GM12878 (cell line): ENCODE measurements around the gene NCR3LG1. TPM values are rescaled to one million over a fixed set of nuclear protein-coding genes. Genes with fewer than 3 reads are reported as not detected.
"Not testable (repeated sequence)": the region's sequence is repeated elsewhere in the genome, so short reads cannot be mapped to it uniquely, and the experiment has no call there.

Experiments
- ATAC-seq: fragments of 200-7000 bp; cut with Tn5 transposase; 3 replicates; pipeline ENCODE4 v1.9.1; 2020; ENCODE audit warnings: mild to moderate bottlenecking, moderate library complexity
- BruUV-seq: library from RNA; stranded (reverse); fragments of 400-500 nt; replicated peaks from 2 replicates; lab custom pipeline; 2021; lab: Mats Ljungman, UMichigan
- CTCF ChIA-PET: fragments of 300-600 bp; sonication (Branson Sonifier 250); formaldehyde crosslinking; extraction: SDS; loops from one replicate; lab custom pipeline; 2021; ENCODE audit warnings: inconsistent platforms; lab: Yijun Ruan, JAX
- POLR2A ChIA-PET: fragments of 350-600 bp; formaldehyde crosslinking; extraction: SDS; loops from one replicate; lab custom pipeline; 2021; ENCODE audit warnings: inconsistent platforms; lab: Charles Lee
- RAD21 ChIA-PET: fragments of 300-600 bp; sonication (Branson Sonifier 250); formaldehyde crosslinking; loops from one replicate; lab custom pipeline; 2023; ENCODE audit warnings: antibody characterized with exemption; ENCODE audit not compliant: unreplicated experiment; lab: Charles Lee
- SMC1A ChIA-PET: fragments of 300-600 bp; sonication (Branson Sonifier 250); formaldehyde crosslinking; loops from one replicate; lab custom pipeline; 2023; ENCODE audit not compliant: unreplicated experiment, uncharacterized antibody; lab: Charles Lee
- DNase-seq: peaks from one replicate; pipeline ENCODE4 v3.0.0-alpha.2; 2011; ENCODE audit warnings: low read depth, low spot score
- FAIRE-seq: peaks from 3 replicates; lab custom pipeline; 2011; peaks lifted over from hg19 to GRCh38; lab: Jason Lieb, UNC
- H2AFZ ChIP-seq: 2 replicates; pipeline ENCODE4 v1.6.0; 2011; ENCODE audit warnings: low read depth, low read length, control low read depth; ENCODE audit not compliant: control insufficient read depth
- H3K27ac ChIP-seq: 2 replicates; pipeline ENCODE4 v1.5.1; 2011; ENCODE audit warnings: control low read depth; ENCODE audit not compliant: control insufficient read depth, insufficient read depth
- H3K27me3 ChIP-seq, 2 experiments: replicated peaks in 1 of 2; 2 replicates each; pipeline versions ENCODE4 v1.6.0 to v1.6.1; 2011; ENCODE audit warnings: low read length in 1 of 2; ENCODE audit not compliant: control insufficient read depth in 2 of 2, insufficient read depth in 2 of 2
- H3K36me3 ChIP-seq, 2 experiments: 2 replicates each; pipeline ENCODE4 v1.5.1; 2011; ENCODE audit warnings: low read length in 1 of 2; ENCODE audit not compliant: control insufficient read depth in 2 of 2, insufficient read depth in 2 of 2
- H3K4me1 ChIP-seq: 2 replicates; pipeline ENCODE4 v1.6.1; 2011; ENCODE audit warnings: mild to moderate bottlenecking, low read length, moderate library complexity, mixed read lengths; ENCODE audit not compliant: control insufficient read depth, insufficient read depth
- H3K4me2 ChIP-seq: 2 replicates; pipeline ENCODE4 v1.6.0; 2011; ENCODE audit warnings: control low read depth; ENCODE audit not compliant: control insufficient read depth, insufficient read depth
- H3K4me3 ChIP-seq: fragments of 200-600 bp; sonication (generic); 2 replicates; pipeline ENCODE4 v1.5.1; 2016
- H3K79me2 ChIP-seq: 2 replicates; pipeline ENCODE4 v1.6.0; 2011; ENCODE audit warnings: low read length; ENCODE audit not compliant: control insufficient read depth, insufficient read depth
- H3K9ac ChIP-seq: 2 replicates; pipeline ENCODE4 v1.8.0; 2011; ENCODE audit warnings: low read length, control low read depth, mixed read lengths; ENCODE audit not compliant: control insufficient read depth, insufficient read depth
- H3K9me3 ChIP-seq: replicated peaks from 3 replicates; pipeline ENCODE4 v1.5.1; 2011; ENCODE audit warnings: mild to moderate bottlenecking, low read length; ENCODE audit not compliant: control insufficient read depth, insufficient read depth
- H4K20me1 ChIP-seq: 2 replicates; pipeline ENCODE4 v1.6.0; 2011; ENCODE audit not compliant: control insufficient read depth, insufficient read depth
- RAD21 ChIP-seq: IDR thresholded peaks from 2 replicates; pipeline ENCODE4 v1.6.1; 2011; ENCODE audit warnings: mild to moderate bottlenecking, low read depth, low read length, moderate library complexity; ENCODE audit not compliant: insufficient read depth
- ZNF274 ChIP-seq: IDR thresholded peaks from one replicate; pipeline ENCODE4 v1.8.0; 2011; ENCODE audit not compliant: insufficient read length, insufficient read depth
- WGBS: methylation state at CpG from one replicate; pipeline ENCODE4 v1.1.6; 2016; ENCODE audit warnings: low lambda C conversion rate; ENCODE audit not compliant: insufficient replicate concordance, insufficient coverage; ENCODE audit errors: missing lambda C conversion rate; 5-methylcytosine and 5-hydroxymethylcytosine counted together
- in situ Hi-C: fragments of 300-500 bp; cut with MboI; formaldehyde crosslinking; loops from 9 replicates; pipeline ENCODE4 v1.14.3; 2018; ENCODE audit warnings: mixed read lengths
- intact Hi-C: fragments of 100-400 bp; cut with micrococcal nuclease; formaldehyde crosslinking; loops from one replicate; pipeline ENCODE4 v1.14.2; 2022; ENCODE audit not compliant: unreplicated experiment
- polyA plus RNA-seq, 11 experiments: library from polyadenylated mRNA; depleted of rRNA in 4 of 11; unstranded in 6 of 11; stranded (reverse) in 5 of 11; fragments of >200 nt; fragmentation: Nextera tagmentation in 4 of 11; fragmentation: Illumina TruSeq in 1 of 11; extraction: Ambion mirVana in 4 of 11; extraction: Trizol in 1 of 11; gene quantifications; 1 replicate in 1 of 11; 2 replicates in 10 of 11; pipeline versions ENCODE4 v1.2.1 to v1.2.3, GENCODE V29; 2011 to 2016; ENCODE audit warnings: inconsistent platforms in 2 of 11, missing spikeins in 2 of 11, low read depth in 1 of 11
- total RNA-seq, 4 experiments: library from RNA; depleted of rRNA in 3 of 4; stranded (reverse); fragments of >200 nt in 3 of 4; fragmentation: Illumina TruSeq in 1 of 4; extraction: Trizol in 1 of 4; gene quantifications; 2 replicates each; pipeline versions ENCODE4 v1.2.1 to v1.2.3, GENCODE V29; 2013 to 2021

NCR3LG1 gene
- total and polyA plus RNA-seq, 10 of the 15 experiments (the other 5 are each of a cell fraction or from before 2014, with no cell fraction given), result under 0.01 to 0.18 (median 0.11) TPM; not detected in 2

DNA sequence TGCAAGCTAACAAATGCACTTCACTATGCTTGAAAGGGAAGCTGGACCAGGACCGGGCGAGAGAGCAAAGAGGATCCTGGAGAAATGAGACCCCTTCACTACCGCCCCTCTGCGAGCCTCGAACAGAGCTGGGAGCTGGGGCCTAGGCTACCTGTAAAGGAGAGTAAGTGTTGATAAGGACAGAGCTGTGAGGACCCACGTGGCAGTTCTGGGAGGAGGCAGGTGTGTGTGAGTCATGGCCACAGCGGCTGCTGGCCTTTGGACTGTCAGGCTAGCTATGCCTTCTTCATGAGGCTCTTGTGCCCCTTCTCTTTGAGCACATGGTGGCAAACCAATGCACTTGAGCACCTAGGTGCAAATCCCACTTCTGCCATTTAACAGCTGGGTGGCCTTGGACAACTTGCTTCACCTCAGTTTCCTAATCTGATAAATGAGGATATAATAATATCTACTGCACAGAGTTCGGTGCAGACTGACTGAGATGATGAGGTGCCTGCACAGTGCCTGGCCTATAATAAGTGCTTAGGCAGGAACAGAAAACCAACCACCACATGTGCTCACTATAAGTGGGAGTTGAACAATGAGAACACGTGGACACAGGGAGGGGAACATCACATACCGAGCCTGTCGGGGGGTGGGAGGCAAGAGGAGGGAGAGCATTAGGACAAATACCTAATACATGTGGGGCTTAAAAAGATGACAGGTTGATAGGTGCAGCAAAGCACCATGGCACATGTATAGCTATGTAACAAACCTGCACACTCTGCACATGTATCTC is 72.1 kb downstream of the NCR3LG1 start (continued):
- no peak for TF ChIP-seq ZNF274
- TF ChIP-seq RAD21, result no peak

DNA sequence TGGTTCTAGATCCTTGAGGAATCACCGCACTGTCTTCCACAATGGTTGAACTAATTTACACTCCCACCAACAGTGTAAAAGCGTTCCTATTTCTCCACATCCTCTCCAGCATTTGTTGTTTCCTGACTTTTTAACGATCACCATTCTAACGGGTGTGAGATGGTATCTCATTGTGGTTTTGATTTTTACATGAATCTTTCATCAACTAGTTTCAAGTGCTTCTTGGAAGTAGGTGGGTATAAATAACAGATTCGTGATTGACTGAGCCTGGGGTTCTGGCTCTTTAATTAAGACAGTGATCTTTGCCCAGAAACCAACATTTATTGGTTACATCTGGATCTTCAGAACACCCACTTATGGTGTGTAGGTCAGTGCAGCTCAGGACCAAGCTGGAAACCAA is 74.6 kb downstream of the NCR3LG1 start:
- H3K9me3 ChIP-seq, SMC1A ChIA-PET, H3K36me3 ChIP-seq, H3K4me3 ChIP-seq, FAIRE-seq, H3K4me1 ChIP-seq, DNase-seq, H4K20me1 ChIP-seq, POLR2A ChIA-PET, CTCF ChIA-PET, H3K27ac ChIP-seq, H3K27me3 ChIP-seq, RAD21 ChIA-PET, H3K79me2 ChIP-seq, H3K4me2 ChIP-seq, BruUV-seq, H3K9ac ChIP-seq, ATAC-seq, H2AFZ ChIP-seq, intact Hi-C loops, in situ Hi-C loops: not testable (repeated sequence)
- 9% methylated on average over 5 of the region's 5 CpGs for WGBS

Other genes starting within 250 kb of the NCR3LG1 start
- 9.6 and 15.5 TPM in 2 replicates for gene PIK3C2A, start 143.8 kb upstream of the NCR3LG1 start, total RNA-seq (2014; rRNA removed)
- gene PIK3C2A, start 143.8 kb upstream of the NCR3LG1 start, total RNA-seq (2014; rRNA removed; fragmentation: Illumina TruSeq; extraction: Trizol), result 15.2 and 19.0 TPM in 2 replicates
- 13.1 and 14.4 TPM in 2 replicates for gene PIK3C2A, start 143.8 kb upstream of the NCR3LG1 start, total RNA-seq (2021)
- 20.6 and 33.6 TPM in 2 replicates for gene PIK3C2A, start 143.8 kb upstream of the NCR3LG1 start, polyA plus RNA-seq (2011; rRNA removed)
- 10.9 and 16.0 TPM in 2 replicates for gene PIK3C2A, start 143.8 kb upstream of the NCR3LG1 start, polyA plus RNA-seq (2014; fragmentation: Illumina TruSeq; extraction: Trizol)
- 1 to 10 TPM; 1.6 to 2.5 TPM for gene PIK3C2A, start 143.8 kb upstream of the NCR3LG1 start, polyA plus RNA-seq (2014; fragmentation: Nextera tagmentation; extraction: Ambion mirVana)
- gene PIK3C2A, start 143.8 kb upstream of the NCR3LG1 start, polyA plus RNA-seq (2014; rRNA removed), result 4.8 and 6.9 TPM in 2 replicates
- gene PIK3C2A, start 143.8 kb upstream of the NCR3LG1 start, polyA plus RNA-seq (2016; fragmentation: Nextera tagmentation; extraction: Ambion mirVana), result 1 to 10 TPM; 7.3 to 8.6 TPM
- 16.0 and 30.6 TPM in 2 replicates for gene NUCB2, start 75.1 kb upstream of the NCR3LG1 start, total RNA-seq (2014; rRNA removed)
- gene NUCB2, start 75.1 kb upstream of the NCR3LG1 start, total RNA-seq (2014; rRNA removed; fragmentation: Illumina TruSeq; extraction: Trizol), result 46.8 and 47.2 TPM in 2 replicates
- 29.8 and 33.6 TPM in 2 replicates for gene NUCB2, start 75.1 kb upstream of the NCR3LG1 start, total RNA-seq (2021)
- gene NUCB2, start 75.1 kb upstream of the NCR3LG1 start, polyA plus RNA-seq (2011; rRNA removed), result 59.5 and 79.1 TPM in 2 replicates
- 44.5 and 59.8 TPM in 2 replicates for gene NUCB2, start 75.1 kb upstream of the NCR3LG1 start, polyA plus RNA-seq (2014; fragmentation: Illumina TruSeq; extraction: Trizol)
- 10 to 100 TPM; 57.5 to 66.4 TPM for gene NUCB2, start 75.1 kb upstream of the NCR3LG1 start, polyA plus RNA-seq (2014; fragmentation: Nextera tagmentation; extraction: Ambion mirVana)
- 27.0 and 27.9 TPM in 2 replicates for gene NUCB2, start 75.1 kb upstream of the NCR3LG1 start, polyA plus RNA-seq (2014; rRNA removed)
- 10 to 100 TPM; 73.6 to 74.1 TPM for gene NUCB2, start 75.1 kb upstream of the NCR3LG1 start, polyA plus RNA-seq (2016; fragmentation: Nextera tagmentation; extraction: Ambion mirVana)
- 0.28 and 0.33 TPM in 2 replicates for gene KCNJ11, start 36.9 kb downstream of the NCR3LG1 start, total RNA-seq (2014; rRNA removed)
- gene KCNJ11, start 36.9 kb downstream of the NCR3LG1 start, total RNA-seq (2014; rRNA removed; fragmentation: Illumina TruSeq; extraction: Trizol), result 0.09 TPM in 1 of 2 replicates, not detected in the other
- 0.11 and 0.56 TPM in 2 replicates for gene KCNJ11, start 36.9 kb downstream of the NCR3LG1 start, total RNA-seq (2021)
- not detected in 2 replicates for gene KCNJ11, start 36.9 kb downstream of the NCR3LG1 start, polyA plus RNA-seq (2011; rRNA removed)
- gene KCNJ11, start 36.9 kb downstream of the NCR3LG1 start, polyA plus RNA-seq (2014; fragmentation: Illumina TruSeq; extraction: Trizol), result 0.15 TPM in 1 of 2 replicates, not detected in the other
- gene KCNJ11, start 36.9 kb downstream of the NCR3LG1 start, polyA plus RNA-seq (2014; fragmentation: Nextera tagmentation; extraction: Ambion mirVana), result not detected
- gene KCNJ11, start 36.9 kb downstream of the NCR3LG1 start, polyA plus RNA-seq (2014; rRNA removed), result 0.06 and 0.22 TPM in 2 replicates
- not detected for gene KCNJ11, start 36.9 kb downstream of the NCR3LG1 start, polyA plus RNA-seq (2016; fragmentation: Nextera tagmentation; extraction: Ambion mirVana)
- gene ABCC8, start 125.0 kb downstream of the NCR3LG1 start, total RNA-seq (2014; rRNA removed), result not detected in 2 replicates
- gene ABCC8, start 125.0 kb downstream of the NCR3LG1 start, total RNA-seq (2014; rRNA removed; fragmentation: Illumina TruSeq; extraction: Trizol), result not detected in 2 replicates
- gene ABCC8, start 125.0 kb downstream of the NCR3LG1 start, total RNA-seq (2021), result not detected in 2 replicates
- gene ABCC8, start 125.0 kb downstream of the NCR3LG1 start, polyA plus RNA-seq (2011; rRNA removed), result not detected in 2 replicates
- not detected in 2 replicates for gene ABCC8, start 125.0 kb downstream of the NCR3LG1 start, polyA plus RNA-seq (2014; fragmentation: Illumina TruSeq; extraction: Trizol)
- gene ABCC8, start 125.0 kb downstream of the NCR3LG1 start, polyA plus RNA-seq (2014; fragmentation: Nextera tagmentation; extraction: Ambion mirVana), result not detected
- not detected in 2 replicates for gene ABCC8, start 125.0 kb downstream of the NCR3LG1 start, polyA plus RNA-seq (2014; rRNA removed)
- not detected for gene ABCC8, start 125.0 kb downstream of the NCR3LG1 start, polyA plus RNA-seq (2016; fragmentation: Nextera tagmentation; extraction: Ambion mirVana)
- gene USH1C, start 192.6 kb downstream of the NCR3LG1 start, total RNA-seq (2014; rRNA removed), result not detected in 2 replicates
- not detected in 2 replicates for gene USH1C, start 192.6 kb downstream of the NCR3LG1 start, total RNA-seq (2014; rRNA removed; fragmentation: Illumina TruSeq; extraction: Trizol)
- not detected in 2 replicates for gene USH1C, start 192.6 kb downstream of the NCR3LG1 start, total RNA-seq (2021)
- gene USH1C, start 192.6 kb downstream of the NCR3LG1 start, polyA plus RNA-seq (2011; rRNA removed), result not detected in 2 replicates
- not detected in 2 replicates for gene USH1C, start 192.6 kb downstream of the NCR3LG1 start, polyA plus RNA-seq (2014; fragmentation: Illumina TruSeq; extraction: Trizol)
- not detected for gene USH1C, start 192.6 kb downstream of the NCR3LG1 start, polyA plus RNA-seq (2014; fragmentation: Nextera tagmentation; extraction: Ambion mirVana)
- gene USH1C, start 192.6 kb downstream of the NCR3LG1 start, polyA plus RNA-seq (2014; rRNA removed), result not detected in 2 replicates
- not detected for gene USH1C, start 192.6 kb downstream of the NCR3LG1 start, polyA plus RNA-seq (2016; fragmentation: Nextera tagmentation; extraction: Ambion mirVana)
- gene OTOG, start 195.5 kb downstream of the NCR3LG1 start, total RNA-seq (2014; rRNA removed), result not detected in 2 replicates
- gene OTOG, start 195.5 kb downstream of the NCR3LG1 start, total RNA-seq (2014; rRNA removed; fragmentation: Illumina TruSeq; extraction: Trizol), result not detected in 2 replicates
- not detected in 2 replicates for gene OTOG, start 195.5 kb downstream of the NCR3LG1 start, total RNA-seq (2021)
- gene OTOG, start 195.5 kb downstream of the NCR3LG1 start, polyA plus RNA-seq (2011; rRNA removed), result not detected in 2 replicates
- gene OTOG, start 195.5 kb downstream of the NCR3LG1 start, polyA plus RNA-seq (2014; fragmentation: Illumina TruSeq; extraction: Trizol), result not detected in 2 replicates
- not detected for gene OTOG, start 195.5 kb downstream of the NCR3LG1 start, polyA plus RNA-seq (2014; fragmentation: Nextera tagmentation; extraction: Ambion mirVana)
- gene OTOG, start 195.5 kb downstream of the NCR3LG1 start, polyA plus RNA-seq (2014; rRNA removed), result not detected in 2 replicates
- gene OTOG, start 195.5 kb downstream of the NCR3LG1 start, polyA plus RNA-seq (2016; fragmentation: Nextera tagmentation; extraction: Ambion mirVana), result not detected